ENCODE results near the gene PCBP3. TPM values are rescaled to one million over a fixed set of nuclear protein-coding genes. Genes with fewer than 3 reads are reported as not detected.
"Not testable (repeated sequence)": the region's sequence is repeated elsewhere in the genome, so short reads cannot be mapped to it uniquely, and the experiment has no call there.

The PCBP3 gene
- total and polyA plus RNA-seq, 4 donors, result 14.3 to 30.0 (median 22.5) TPM

GRCh38 chr21:45957981-45958600, 314.6 kb downstream of the PCBP3 start:
- Histone ChIP-seq H3K36me3 (ENCODE audit: control insufficient read depth, insufficient read depth, low read length) (no peaks in the 10 kb centered on the region), H3K4me1 (ENCODE audit: control insufficient read depth, insufficient read depth, low read length) (peaks cover 4% of the 10 kb centered on the region), H3K27ac (ENCODE audit: low read depth, low read length) (no peak overlapping the region), H3K9me3 (ENCODE audit: control insufficient read depth, insufficient read depth, low read length) (no peaks in the 10 kb centered on the region), H3K27me3 (ENCODE audit: control insufficient read depth, insufficient read depth, low read length) (no peaks in the 10 kb centered on the region), H3K4me3 (ENCODE audit: low read depth, low read length) (no peak overlapping the region)
- 70% methylated on average over 5 of the region's 7 CpGs for WGBS (ENCODE audit: insufficient coverage)
- DNase-seq (ENCODE audit: low read depth in 4 of 6, low spot score in 6 of 6), result no peak

GRCh38 chr21:45959182-45959581, 315.7 kb downstream of the PCBP3 start:
- DNase-seq (ENCODE audit: low read depth in 4 of 6, low spot score in 6 of 6), result no peak
- no peaks in the 10 kb centered on the region for H3K36me3 ChIP-seq (ENCODE audit: control insufficient read depth, insufficient read depth, low read length)
- peaks cover 4% of the 10 kb centered on the region for H3K4me1 ChIP-seq (ENCODE audit: control insufficient read depth, insufficient read depth, low read length)
- no peaks in the 10 kb centered on the region for H3K27me3 ChIP-seq (ENCODE audit: control insufficient read depth, insufficient read depth, low read length)
- H3K4me3 ChIP-seq (ENCODE audit: low read depth, low read length), result no peak overlapping the region
- no peaks in the 10 kb centered on the region for H3K9me3 ChIP-seq (ENCODE audit: control insufficient read depth, insufficient read depth, low read length)
- 83% methylated on average over 1 of the region's 5 CpGs for WGBS (ENCODE audit: insufficient coverage)
- no peak overlapping the region for H3K27ac ChIP-seq (ENCODE audit: low read depth, low read length)

DNA sequence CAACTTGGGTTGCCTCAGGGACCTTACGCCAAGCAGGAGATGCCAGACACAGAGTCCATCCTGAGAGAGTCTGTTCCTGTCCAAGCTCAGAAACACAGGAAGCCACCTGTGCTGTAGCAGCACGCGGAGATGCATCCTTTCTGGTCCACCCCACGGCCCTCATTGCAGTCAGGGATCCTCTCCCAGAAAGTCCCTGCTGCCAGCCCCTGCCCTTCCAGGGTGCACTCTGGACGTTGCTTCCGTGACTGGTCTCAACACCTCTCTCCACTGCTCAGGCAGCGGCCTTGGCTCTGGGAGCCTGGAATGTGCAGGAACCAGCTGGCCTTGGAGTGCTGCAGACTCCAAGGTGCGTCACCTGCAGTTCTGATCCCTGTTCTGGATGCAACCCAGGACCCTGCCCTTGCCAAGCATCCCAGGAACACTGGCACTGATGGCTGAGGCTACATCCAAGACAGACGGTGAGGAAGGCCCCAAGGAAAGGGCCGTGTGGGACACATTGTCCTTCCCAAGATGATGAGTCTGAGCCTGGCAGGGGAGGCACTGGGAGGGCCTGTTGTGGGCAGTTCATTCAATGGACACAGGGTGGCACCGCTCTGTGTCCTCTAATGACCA, 316.4 kb downstream of the PCBP3 start:
- no peak overlapping the region for H3K4me3 ChIP-seq (ENCODE audit: low read depth, low read length)
- no peaks in the 10 kb centered on the region for H3K4me1 ChIP-seq (ENCODE audit: control insufficient read depth, insufficient read depth, low read length)
- H3K9me3 ChIP-seq (ENCODE audit: control insufficient read depth, insufficient read depth, low read length), result no peaks in the 10 kb centered on the region
- no peak overlapping the region for H3K27ac ChIP-seq (ENCODE audit: low read depth, low read length)
- H3K27me3 ChIP-seq (ENCODE audit: control insufficient read depth, insufficient read depth, low read length), result no peaks in the 10 kb centered on the region
- no peaks in the 10 kb centered on the region for H3K36me3 ChIP-seq (ENCODE audit: control insufficient read depth, insufficient read depth, low read length)
- WGBS (ENCODE audit: insufficient coverage), result 80% methylated on average over 10 of the region's 11 CpGs
- no peak for DNase-seq (ENCODE audit: low read depth in 4 of 6, low spot score in 6 of 6)

DNA sequence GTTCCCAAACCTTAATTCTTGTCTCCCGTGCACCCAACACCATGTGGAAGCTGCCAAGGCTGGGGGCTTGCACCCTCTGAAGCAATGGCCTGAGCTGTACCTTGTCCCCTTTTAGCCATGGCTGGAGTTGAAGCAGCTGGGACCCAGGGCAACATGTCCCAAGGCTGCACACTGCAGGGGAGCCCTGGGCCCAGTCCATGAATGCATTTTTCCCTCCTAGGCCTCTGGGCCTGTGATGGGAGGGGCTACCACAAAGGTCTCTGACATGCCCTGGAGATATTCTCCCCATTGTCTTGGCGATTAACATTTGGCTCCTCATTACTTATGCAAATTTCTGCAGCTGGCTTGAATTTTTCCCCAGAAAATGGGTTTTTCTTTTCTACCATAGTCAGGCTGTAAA, 317.9 kb downstream of the PCBP3 start:
- not testable (repeated sequence) for H3K9me3 ChIP-seq (ENCODE audit: control insufficient read depth, insufficient read depth, low read length); H3K27me3 ChIP-seq (ENCODE audit: control insufficient read depth, insufficient read depth, low read length); H3K36me3 ChIP-seq (ENCODE audit: control insufficient read depth, insufficient read depth, low read length); DNase-seq (ENCODE audit: low read depth in 4 of 6, low spot score in 6 of 6); H3K4me1 ChIP-seq (ENCODE audit: control insufficient read depth, insufficient read depth, low read length); H3K4me3 ChIP-seq (ENCODE audit: low read depth, low read length); H3K27ac ChIP-seq (ENCODE audit: low read depth, low read length)
- 91% methylated on average over 2 of the region's 2 CpGs for WGBS (ENCODE audit: insufficient coverage)

DNA sequence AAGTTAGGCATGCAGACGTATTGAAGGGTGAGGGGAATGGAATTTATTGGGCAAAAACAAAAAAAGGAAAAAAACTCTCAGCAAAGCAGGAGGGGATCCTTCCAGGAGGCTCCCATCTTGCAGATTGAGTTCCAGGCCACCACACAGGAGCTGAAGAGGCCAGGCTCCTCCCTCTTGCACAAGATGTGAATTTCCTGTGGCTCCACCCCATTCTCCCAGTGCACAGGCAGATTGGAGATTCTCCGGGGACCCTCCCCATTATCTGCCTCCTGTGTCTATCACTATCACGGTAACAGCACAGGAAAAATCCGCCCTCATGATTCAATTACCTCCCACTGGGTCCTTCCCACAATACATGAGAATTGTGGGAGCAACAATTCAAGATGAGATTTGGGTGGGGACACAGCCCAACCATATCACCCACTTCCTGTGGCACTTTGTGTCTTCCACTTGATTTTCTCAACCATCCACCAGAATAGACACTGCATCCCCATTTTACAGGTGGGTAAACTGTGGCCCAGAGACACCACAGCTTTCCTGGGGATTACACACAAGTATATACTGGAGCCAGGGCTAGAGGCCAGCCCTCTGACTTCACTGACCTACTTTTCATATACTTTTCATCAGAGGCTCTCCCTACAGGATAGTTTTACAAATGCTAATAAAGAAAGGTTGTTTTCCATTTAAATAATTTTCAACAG, 319.2 kb downstream of the PCBP3 start:
- WGBS (ENCODE audit: insufficient coverage), result 79% methylated on average over 3 of the region's 4 CpGs
- H3K36me3 ChIP-seq (ENCODE audit: control insufficient read depth, insufficient read depth, low read length), result no peaks in the 10 kb centered on the region
- H3K4me1 ChIP-seq (ENCODE audit: control insufficient read depth, insufficient read depth, low read length), result no peaks in the 10 kb centered on the region
- H3K9me3 ChIP-seq (ENCODE audit: control insufficient read depth, insufficient read depth, low read length), result no peaks in the 10 kb centered on the region
- H3K27me3 ChIP-seq (ENCODE audit: control insufficient read depth, insufficient read depth, low read length), result no peaks in the 10 kb centered on the region
- no peak for DNase-seq (ENCODE audit: low read depth in 4 of 6, low spot score in 6 of 6)
- no peak overlapping the region for H3K4me3 ChIP-seq (ENCODE audit: low read depth, low read length)
- H3K27ac ChIP-seq (ENCODE audit: low read depth, low read length), result no peak overlapping the region

- no peaks in the 10 kb centered on the region for H3K4me1 ChIP-seq (ENCODE audit: control insufficient read depth, insufficient read depth, low read length)
- WGBS (ENCODE audit: insufficient coverage), result no CpG with 5 or more reads among the region's 3 CpGs
- no peak overlapping the region for H3K27ac ChIP-seq (ENCODE audit: low read depth, low read length)
- H3K36me3 ChIP-seq (ENCODE audit: control insufficient read depth, insufficient read depth, low read length), result no peaks in the 10 kb centered on the region
- no peak overlapping the region for H3K4me3 ChIP-seq (ENCODE audit: low read depth, low read length)
- no peak for DNase-seq (ENCODE audit: low read depth in 4 of 6, low spot score in 6 of 6)
- H3K27me3 ChIP-seq (ENCODE audit: control insufficient read depth, insufficient read depth, low read length), result no peaks in the 10 kb centered on the region
- H3K9me3 ChIP-seq (ENCODE audit: control insufficient read depth, insufficient read depth, low read length), result no peaks in the 10 kb centered on the region
These were observed 319.7 kb downstream of the PCBP3 start for GRCh38 chr21:45963232-45963570.

DNA sequence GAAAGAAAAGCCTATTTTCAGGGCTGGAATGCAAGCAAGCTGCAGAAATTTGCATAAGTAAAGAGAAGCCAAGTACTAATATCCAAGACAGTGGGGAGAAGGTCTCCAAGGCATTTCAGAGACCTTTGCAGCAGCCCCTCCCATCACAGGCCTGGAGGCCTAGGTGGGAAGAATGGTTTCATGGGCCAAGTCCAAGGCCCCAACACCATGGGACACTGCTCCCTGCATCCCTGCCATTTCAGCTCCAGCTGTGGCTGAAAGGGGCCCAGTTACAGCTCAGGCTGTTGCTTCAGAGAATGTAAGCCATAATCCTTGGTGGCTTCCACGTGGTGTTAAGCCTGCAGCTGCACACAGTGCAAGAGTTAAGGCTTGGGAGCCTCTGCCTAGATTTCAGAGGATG, 321.1 kb downstream of the PCBP3 start:
- no peak for DNase-seq (ENCODE audit: low read depth in 4 of 6, low spot score in 6 of 6)
- no peaks in the 10 kb centered on the region for H3K36me3 ChIP-seq (ENCODE audit: control insufficient read depth, insufficient read depth, low read length)
- H3K4me1 ChIP-seq (ENCODE audit: control insufficient read depth, insufficient read depth, low read length), result no peaks in the 10 kb centered on the region
- no peak overlapping the region for H3K4me3 ChIP-seq (ENCODE audit: low read depth, low read length)
- 27% methylated on average over 1 of the region's 1 CpG for WGBS (ENCODE audit: insufficient coverage)
- no peaks in the 10 kb centered on the region for H3K27me3 ChIP-seq (ENCODE audit: control insufficient read depth, insufficient read depth, low read length)
- no peak overlapping the region for H3K27ac ChIP-seq (ENCODE audit: low read depth, low read length)
- H3K9me3 ChIP-seq (ENCODE audit: control insufficient read depth, insufficient read depth, low read length), result no peaks in the 10 kb centered on the region

DNA sequence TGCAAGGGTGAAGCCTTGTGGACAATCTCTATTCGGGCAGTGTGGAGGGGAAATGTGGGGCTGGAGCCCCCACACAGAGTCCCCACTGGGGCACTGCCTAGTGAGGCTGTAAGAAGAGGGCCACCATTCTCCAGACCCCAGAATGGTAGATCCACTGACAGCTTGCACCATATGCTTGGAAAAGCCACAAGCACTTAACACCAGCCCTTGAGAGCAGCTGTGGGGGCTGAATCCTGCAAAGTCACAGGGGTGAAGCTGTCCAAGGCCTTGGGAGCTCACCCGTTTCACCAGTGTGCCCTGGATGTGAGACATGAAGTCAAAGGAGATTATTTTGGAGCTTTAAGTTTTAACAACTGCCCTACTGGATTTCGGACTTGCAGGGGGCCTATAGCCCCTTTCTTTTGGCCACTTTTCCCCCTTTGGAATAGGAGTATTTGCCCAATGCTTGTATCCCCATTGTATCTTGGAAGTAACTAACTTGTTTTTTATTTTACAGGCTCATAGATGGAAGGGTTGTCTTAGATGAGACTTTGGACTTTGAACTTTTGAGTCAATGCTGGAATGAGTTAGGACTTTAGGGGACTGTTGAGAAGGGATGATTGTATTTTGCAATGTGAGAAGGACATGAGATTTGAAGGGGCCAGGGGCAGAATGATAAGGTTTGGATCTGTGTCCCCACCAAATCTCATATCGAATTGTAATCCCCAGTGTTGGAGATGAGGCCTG, 321.7 kb downstream of the PCBP3 start:
- DNase-seq (ENCODE audit: low read depth in 4 of 6, low spot score in 6 of 6), result no peak
- 93% methylated on average over 2 of the region's 4 CpGs for WGBS (ENCODE audit: insufficient coverage)
- Histone ChIP-seq H3K27me3 (ENCODE audit: control insufficient read depth, insufficient read depth, low read length) (no peaks in the 10 kb centered on the region), H3K9me3 (ENCODE audit: control insufficient read depth, insufficient read depth, low read length) (no peaks in the 10 kb centered on the region), H3K4me1 (ENCODE audit: control insufficient read depth, insufficient read depth, low read length) (peaks cover under 1% of the 10 kb centered on the region), H3K4me3 (ENCODE audit: low read depth, low read length) (no peak overlapping the region), H3K27ac (ENCODE audit: low read depth, low read length) (no peak overlapping the region), H3K36me3 (ENCODE audit: control insufficient read depth, insufficient read depth, low read length) (no peaks in the 10 kb centered on the region)

- 70% methylated on average over 2 of the region's 9 CpGs for WGBS (ENCODE audit: insufficient coverage)
- H3K4me3 ChIP-seq (ENCODE audit: low read depth, low read length), result no peak overlapping the region
- no peak for DNase-seq (ENCODE audit: low read depth in 4 of 6, low spot score in 6 of 6)
- no peak overlapping the region for H3K27ac ChIP-seq (ENCODE audit: low read depth, low read length)
- peaks cover 16% of the 10 kb centered on the region for H3K4me1 ChIP-seq (ENCODE audit: control insufficient read depth, insufficient read depth, low read length)
- no peaks in the 10 kb centered on the region for H3K27me3 ChIP-seq (ENCODE audit: control insufficient read depth, insufficient read depth, low read length)
- no peaks in the 10 kb centered on the region for H3K36me3 ChIP-seq (ENCODE audit: control insufficient read depth, insufficient read depth, low read length)
- H3K9me3 ChIP-seq (ENCODE audit: control insufficient read depth, insufficient read depth, low read length), result no peaks in the 10 kb centered on the region
These were observed 323.4 kb downstream of the PCBP3 start for GRCh38 chr21:45966791-45967394.

Measured in spinal cord (tissue), 10 donors.